GM10266 (cell line): ENCODE data around the gene FAM217A.
A peak's percentile ranks its signal among the peaks of the same experiment; 100 is the strongest.

Experiments used
- DNase-seq: peaks from one replicate; pipeline ENCODE4 v3.0.0; 2012; ENCODE audit errors: extremely low spot score
- CTCF ChIP-seq: IDR thresholded peaks from 2 replicates; pipeline ENCODE4 v1.5.1; 2012; ENCODE audit warnings: mild to moderate bottlenecking, low read depth; ENCODE audit not compliant: control insufficient read depth, insufficient read depth; ENCODE audit errors: missing control alignments

Gene FAM217A

GRCh38 chr6:4059115-4059777, 19.7 kb downstream of the FAM217A start:
- no peak for TF ChIP-seq CTCF
- DNase-seq, result no peak

GRCh38 chr6:4057036-4057435, 21.9 kb downstream of the FAM217A start:
- DNase-seq, result no peak
- no peak for TF ChIP-seq CTCF

- DNase-seq, result no peak
- TF ChIP-seq CTCF, result peak; percentile 31
Observed at GRCh38 chr6:4055420-4056041, 23.4 kb downstream of the FAM217A start.

GRCh38 chr6:4049246-4049645, 29.7 kb downstream of the FAM217A start:
- DNase-seq, result no peak
- no peak for TF ChIP-seq CTCF

GRCh38 chr6:4041480-4041879, 37.5 kb downstream of the FAM217A start:
- TF ChIP-seq CTCF, result no peak
- no peak for DNase-seq

GRCh38 chr6:4039348-4039747, 39.6 kb downstream of the FAM217A start:
- DNase-seq, result no peak
- no peak for TF ChIP-seq CTCF

- DNase-seq, result no peak
- no peak for TF ChIP-seq CTCF
Observed at GRCh38 chr6:4036581-4036980, 42.4 kb downstream of the FAM217A start.
